Liver (tissue), 3 donors: ENCODE measurements around the gene PHTF2.

Experiments
- CTCF ChIP-seq: fragments of 150-350 bp; IDR thresholded peaks from 2 replicates; pipeline ENCODE4 v1.5.1; 2017; ENCODE audit warnings: improper control_type of control experiment, low read depth, low read length; ENCODE audit not compliant: missing input control
- JUND ChIP-seq, 2 donors: IDR thresholded peaks; 2 replicates each; pipeline ENCODE4 v1.6.1; 2016; ENCODE audit warnings: antibody characterized with exemption in 2 of 2
- MAX ChIP-seq: IDR thresholded peaks from 2 replicates; pipeline ENCODE4 v1.6.1; 2016; ENCODE audit warnings: antibody characterized with exemption
- donor health status: healthy.
- donor health status: healthy.

GRCh38 chr7:77791956-77792355 is 6.6 kb upstream of the PHTF2 start:
- TF ChIP-seq CTCF (no peak), MAX (no peak), JUND (IDR thresholded peaks at IDR 0.05) (no peak)
